HepG2 (cell line): ENCODE results near the gene ZFAND2B. TPM values are rescaled to one million over a fixed set of nuclear protein-coding genes. Genes with fewer than 3 reads are reported as not detected.

Experiments
- BORCS8-MEF2B ChIP-seq: sonication (generic); formaldehyde crosslinking; IDR thresholded peaks from 2 replicates; pipeline ENCODE4 v1.8.0; 2022; ENCODE audit warnings: mild to moderate bottlenecking, missing genetic modification reagents
- CCDC6 ChIP-seq: sonication (generic); formaldehyde crosslinking; IDR thresholded peaks from 2 replicates; pipeline ENCODE4 v1.8.1; 2022; ENCODE audit warnings: mild to moderate bottlenecking, missing genetic modification reagents, moderate library complexity
- GTF2F1 ChIP-seq: fragments of 150-350 bp; IDR thresholded peaks from 2 replicates; pipeline ENCODE4 v1.6.1; 2014; ENCODE audit warnings: low read length
- POGZ ChIP-seq: sonication (generic); formaldehyde crosslinking; IDR thresholded peaks from 2 replicates; pipeline ENCODE4 v1.4.0; 2020; ENCODE audit warnings: mild to moderate bottlenecking, missing genetic modification reagents
- RAD21 ChIP-seq: fragments of 450-650 bp; formaldehyde crosslinking; IDR thresholded peaks from 2 replicates; pipeline ENCODE4 v1.5.0; 2020; ENCODE audit warnings: mild to moderate bottlenecking
- SP4 ChIP-seq: sonication (generic); formaldehyde crosslinking; IDR thresholded peaks from 2 replicates; pipeline ENCODE4 v1.8.1; 2023; ENCODE audit warnings: mild to moderate bottlenecking, missing genetic modification reagents
- ZMYM2 ChIP-seq: sonication (generic); formaldehyde crosslinking; IDR thresholded peaks from 2 replicates; pipeline ENCODE4 v1.8.0; 2022; ENCODE audit warnings: mild to moderate bottlenecking, missing genetic modification reagents
- ZNF501 ChIP-seq: sonication (generic); formaldehyde crosslinking; IDR thresholded peaks from 2 replicates; pipeline ENCODE4 v1.5.1; 2020; ENCODE audit warnings: mild to moderate bottlenecking, moderate library complexity, missing genetic modification reagents
- ZNF572 ChIP-seq: sonication (generic); formaldehyde crosslinking; IDR thresholded peaks from 2 replicates; pipeline ENCODE4 v1.5.1; 2020; ENCODE audit warnings: mild to moderate bottlenecking, missing genetic modification reagents
- polyA plus RNA-seq, 8 experiments: library from polyadenylated mRNA; depleted of rRNA in 3 of 8; stranded (reverse) in 7 of 8; unstranded in 1 of 8; fragments of >200 nt; fragmentation: Illumina TruSeq in 4 of 8; extraction: Trizol in 4 of 8; gene quantifications; 2 replicates each; pipeline versions ENCODE4 v1.2.1 to v1.2.3, GENCODE V29; 2011 to 2016; ENCODE audit warnings: low read depth in 4 of 8, missing spikeins in 1 of 8, mixed read lengths in 1 of 8; ENCODE audit not compliant: insufficient read depth in 1 of 8
- total RNA-seq, 5 experiments: library from RNA; depleted of rRNA; stranded (reverse); fragments of >200 nt; fragmentation: Illumina TruSeq; extraction: Trizol; gene quantifications; 2 replicates each; pipeline ENCODE4 v1.2.3, GENCODE V29; 2016; ENCODE audit warnings: low read depth in 1 of 5
- TF ChIP-seq, protein P1 (sequence below): IDR thresholded peaks from 2 replicates; pipeline ENCODE4 v1.6.1; 2016; ENCODE audit warnings: mild to moderate bottlenecking
- TF ChIP-seq, protein P2 (sequence below): IDR thresholded peaks from 2 replicates; pipeline ENCODE4 v1.6.1; 2016; ENCODE audit warnings: low read depth, control low read depth
- TF ChIP-seq, protein P3 (sequence below): sonication (generic); formaldehyde crosslinking; conservative IDR thresholded peaks from 2 replicates; pipeline ENCODE4 v1.4.0; 2020; ENCODE audit warnings: mild to moderate bottlenecking, missing genetic modification reagents, moderate library complexity

ZFAND2B gene
- total and polyA plus RNA-seq, 2 of the 13 experiments (the other 11 are each of a cell fraction or from before 2014, with no cell fraction given), result 53.3 to 115 TPM

DNA sequence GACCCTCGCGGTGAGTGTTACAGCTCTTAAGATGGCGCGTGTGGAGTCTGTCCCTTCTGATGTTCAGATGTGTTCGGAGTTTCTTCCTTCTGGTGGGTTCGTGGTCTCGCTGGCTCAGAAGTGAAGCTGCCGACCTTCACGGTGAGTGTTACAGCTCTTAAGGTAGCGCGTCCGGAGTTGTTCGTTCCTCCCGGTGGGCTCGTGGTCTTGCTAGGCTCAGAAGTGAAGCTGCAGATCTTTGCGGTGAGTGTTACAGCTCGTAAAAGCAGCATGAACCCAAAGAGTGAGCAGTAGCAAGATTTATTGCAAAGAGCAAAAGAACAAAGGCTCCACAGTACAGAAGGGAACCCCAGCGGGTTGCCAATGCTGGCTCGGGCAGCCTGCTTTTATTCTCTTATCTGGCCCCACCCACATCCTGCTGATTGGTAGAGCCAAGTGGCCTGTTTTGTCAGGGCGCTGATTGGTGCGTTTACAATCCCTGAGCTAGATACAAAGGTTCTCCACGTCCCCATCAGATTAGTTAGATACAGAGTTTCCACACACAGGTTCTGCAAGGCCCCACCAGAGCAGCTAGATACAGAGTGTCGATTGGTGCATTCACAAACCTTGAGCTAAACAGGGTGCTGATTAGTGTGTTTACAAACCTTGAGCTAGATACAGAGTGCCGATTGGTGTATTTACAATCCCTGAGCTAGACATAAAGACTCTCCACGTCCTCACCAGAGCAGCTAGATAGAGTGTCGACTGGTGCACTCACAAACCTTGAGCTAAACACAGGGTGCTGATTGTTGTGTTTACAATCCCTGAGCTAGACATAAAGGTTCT is 5.9 kb upstream of the ZFAND2B start (continued):
- TF ChIP-seq, protein P1, sequence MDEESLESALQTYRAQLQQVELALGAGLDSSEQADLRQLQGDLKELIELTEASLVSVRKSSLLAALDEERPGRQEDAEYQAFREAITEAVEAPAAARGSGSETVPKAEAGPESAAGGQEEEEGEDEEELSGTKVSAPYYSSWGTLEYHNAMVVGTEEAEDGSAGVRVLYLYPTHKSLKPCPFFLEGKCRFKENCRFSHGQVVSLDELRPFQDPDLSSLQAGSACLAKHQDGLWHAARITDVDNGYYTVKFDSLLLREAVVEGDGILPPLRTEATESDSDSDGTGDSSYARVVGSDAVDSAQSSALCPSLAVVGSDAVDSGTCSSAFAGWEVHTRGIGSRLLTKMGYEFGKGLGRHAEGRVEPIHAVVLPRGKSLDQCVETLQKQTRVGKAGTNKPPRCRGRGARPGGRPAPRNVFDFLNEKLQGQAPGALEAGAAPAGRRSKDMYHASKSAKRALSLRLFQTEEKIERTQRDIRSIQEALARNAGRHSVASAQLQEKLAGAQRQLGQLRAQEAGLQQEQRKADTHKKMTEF (CRISPR knock-in tag), result peak; percentile 43; the same call in 1 of the 2 replicates
- 0 out of 2 replicates have a peak, but pooled peaks have one; percentile 65 for TF ChIP-seq CCDC6
- TF ChIP-seq ZNF501 (CRISPR knock-in tag), result peak; percentile 30; the same call in 1 of the 2 replicates
- peak; percentile 42; the same call in 1 of the 2 replicates for TF ChIP-seq RAD21
- peak; percentile 66 for TF ChIP-seq BORCS8-MEF2B (CRISPR knock-in tag)
- 0 out of 2 replicates have a peak, but pooled peaks have one; percentile 24 for TF ChIP-seq ZNF572
- TF ChIP-seq SP4 (CRISPR knock-in tag), result peak; percentile 56; the same call in 1 of the 2 replicates
- TF ChIP-seq, protein P2, sequence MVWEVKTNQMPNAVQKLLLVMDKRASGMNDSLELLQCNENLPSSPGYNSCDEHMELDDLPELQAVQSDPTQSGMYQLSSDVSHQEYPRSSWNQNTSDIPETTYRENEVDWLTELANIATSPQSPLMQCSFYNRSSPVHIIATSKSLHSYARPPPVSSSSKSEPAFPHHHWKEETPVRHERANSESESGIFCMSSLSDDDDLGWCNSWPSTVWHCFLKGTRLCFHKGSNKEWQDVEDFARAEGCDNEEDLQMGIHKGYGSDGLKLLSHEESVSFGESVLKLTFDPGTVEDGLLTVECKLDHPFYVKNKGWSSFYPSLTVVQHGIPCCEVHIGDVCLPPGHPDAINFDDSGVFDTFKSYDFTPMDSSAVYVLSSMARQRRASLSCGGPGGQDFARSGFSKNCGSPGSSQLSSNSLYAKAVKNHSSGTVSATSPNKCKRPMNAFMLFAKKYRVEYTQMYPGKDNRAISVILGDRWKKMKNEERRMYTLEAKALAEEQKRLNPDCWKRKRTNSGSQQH (CRISPR knock-in tag), result peak; percentile 57; the same call in 1 of the 2 replicates
- TF ChIP-seq, protein P3, sequence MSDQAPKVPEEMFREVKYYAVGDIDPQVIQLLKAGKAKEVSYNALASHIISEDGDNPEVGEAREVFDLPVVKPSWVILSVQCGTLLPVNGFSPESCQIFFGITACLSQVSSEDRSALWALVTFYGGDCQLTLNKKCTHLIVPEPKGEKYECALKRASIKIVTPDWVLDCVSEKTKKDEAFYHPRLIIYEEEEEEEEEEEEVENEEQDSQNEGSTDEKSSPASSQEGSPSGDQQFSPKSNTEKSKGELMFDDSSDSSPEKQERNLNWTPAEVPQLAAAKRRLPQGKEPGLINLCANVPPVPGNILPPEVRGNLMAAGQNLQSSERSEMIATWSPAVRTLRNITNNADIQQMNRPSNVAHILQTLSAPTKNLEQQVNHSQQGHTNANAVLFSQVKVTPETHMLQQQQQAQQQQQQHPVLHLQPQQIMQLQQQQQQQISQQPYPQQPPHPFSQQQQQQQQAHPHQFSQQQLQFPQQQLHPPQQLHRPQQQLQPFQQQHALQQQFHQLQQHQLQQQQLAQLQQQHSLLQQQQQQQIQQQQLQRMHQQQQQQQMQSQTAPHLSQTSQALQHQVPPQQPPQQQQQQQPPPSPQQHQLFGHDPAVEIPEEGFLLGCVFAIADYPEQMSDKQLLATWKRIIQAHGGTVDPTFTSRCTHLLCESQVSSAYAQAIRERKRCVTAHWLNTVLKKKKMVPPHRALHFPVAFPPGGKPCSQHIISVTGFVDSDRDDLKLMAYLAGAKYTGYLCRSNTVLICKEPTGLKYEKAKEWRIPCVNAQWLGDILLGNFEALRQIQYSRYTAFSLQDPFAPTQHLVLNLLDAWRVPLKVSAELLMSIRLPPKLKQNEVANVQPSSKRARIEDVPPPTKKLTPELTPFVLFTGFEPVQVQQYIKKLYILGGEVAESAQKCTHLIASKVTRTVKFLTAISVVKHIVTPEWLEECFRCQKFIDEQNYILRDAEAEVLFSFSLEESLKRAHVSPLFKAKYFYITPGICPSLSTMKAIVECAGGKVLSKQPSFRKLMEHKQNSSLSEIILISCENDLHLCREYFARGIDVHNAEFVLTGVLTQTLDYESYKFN, result peak; percentile 26; the same call in 1 of the 2 replicates
- TF ChIP-seq POGZ (CRISPR knock-in tag), result peak; percentile 68; the same call in 1 of the 2 replicates
- TF ChIP-seq ZMYM2, result 0 out of 2 replicates have a peak, but pooled peaks have one; percentile 60
- peak; percentile 84 for TF ChIP-seq GTF2F1
